HL-60 (cell line): Measurements from ENCODE around the gene CHD9.

ENCODE experiments used
- DNase-seq, 2 experiments: peaks; one replicate each; pipeline ENCODE4 v3.0.0-alpha.2; 2010 to 2020; ENCODE audit warnings: low read depth in 1 of 2, low spot score in 1 of 2
- H3K27ac ChIP-seq: fragments of 250-450 bp; sonication (Bioruptor Pico); replicated peaks from 2 replicates; pipeline ENCODE4 v1.5.1; 2020; ENCODE audit warnings: mild to moderate bottlenecking, moderate library complexity
- H3K27me3 ChIP-seq: fragments of 250-450 bp; sonication (Bioruptor Pico); 2 replicates; pipeline ENCODE4 v1.5.1; 2021; ENCODE audit warnings: mild to moderate bottlenecking, moderate library complexity; ENCODE audit not compliant: insufficient read depth, poor library complexity, severe bottlenecking
- H3K4me3 ChIP-seq: replicated peaks from 2 replicates; pipeline ENCODE4 v1.5.1; 2011; ENCODE audit warnings: mild to moderate bottlenecking, control low read depth, low read length; ENCODE audit not compliant: insufficient read depth
- GABPA ChIP-seq: IDR thresholded peaks from 2 replicates; pipeline ENCODE4 v1.6.1; 2012; ENCODE audit warnings: low read depth
- POLR2AphosphoS5 ChIP-seq: IDR thresholded peaks from 2 replicates; pipeline ENCODE4 v1.6.1; 2012; ENCODE audit warnings: low read depth
- SPI1 ChIP-seq: IDR thresholded peaks from 2 replicates; pipeline ENCODE4 v1.6.1; 2012; ENCODE audit warnings: low read depth, mild to moderate bottlenecking, borderline replicate concordance
- TF ChIP-seq, protein P1 (sequence below): IDR thresholded peaks from one replicate; pipeline ENCODE4 v1.5.1; 2011; ENCODE audit warnings: low read length, control low read depth, inconsistent platforms; ENCODE audit not compliant: insufficient read depth
- TF ChIP-seq, protein P2 (sequence below): IDR thresholded peaks from 2 replicates; pipeline ENCODE4 v1.6.1; 2012; ENCODE audit warnings: low read depth; ENCODE audit not compliant: insufficient replicate concordance

CHD9 gene

DNA sequence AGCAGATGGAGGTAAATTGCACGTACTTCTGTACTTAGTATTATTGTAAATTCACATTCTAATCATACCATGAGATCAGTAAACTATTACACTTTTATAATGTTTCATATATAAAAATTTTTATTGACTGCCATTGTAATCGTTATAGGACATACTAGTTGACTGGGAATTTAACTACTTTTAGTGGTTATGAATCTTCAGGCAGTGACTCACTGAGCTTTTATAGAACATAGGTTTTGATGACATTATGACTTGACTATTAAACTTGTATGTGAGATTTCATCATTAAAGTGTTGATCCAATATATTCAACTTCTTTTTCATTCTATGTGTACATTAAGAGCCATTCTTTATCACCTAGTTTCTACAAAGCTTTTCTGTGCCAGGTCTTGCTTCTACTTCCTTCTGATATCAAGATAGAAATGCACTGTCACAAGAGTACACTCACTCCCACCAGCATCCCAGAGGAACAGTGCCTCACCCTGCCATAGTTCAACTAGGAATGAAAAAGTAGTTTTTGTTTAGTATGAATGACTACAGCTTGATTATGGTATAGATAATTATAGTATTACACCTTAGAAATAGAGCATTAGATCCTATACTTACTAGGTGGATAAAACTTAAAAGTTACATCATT, 237.1 kb downstream of the CHD9 start:
- Histone ChIP-seq H3K27ac (no peak overlapping the region), H3K27me3 (no peaks in the 10 kb centered on the region), H3K4me3 (no peak overlapping the region)
- TF ChIP-seq GABPA (no peak), POLR2AphosphoS5 (no peak), SPI1 (no peak)
- TF ChIP-seq, protein P1, sequence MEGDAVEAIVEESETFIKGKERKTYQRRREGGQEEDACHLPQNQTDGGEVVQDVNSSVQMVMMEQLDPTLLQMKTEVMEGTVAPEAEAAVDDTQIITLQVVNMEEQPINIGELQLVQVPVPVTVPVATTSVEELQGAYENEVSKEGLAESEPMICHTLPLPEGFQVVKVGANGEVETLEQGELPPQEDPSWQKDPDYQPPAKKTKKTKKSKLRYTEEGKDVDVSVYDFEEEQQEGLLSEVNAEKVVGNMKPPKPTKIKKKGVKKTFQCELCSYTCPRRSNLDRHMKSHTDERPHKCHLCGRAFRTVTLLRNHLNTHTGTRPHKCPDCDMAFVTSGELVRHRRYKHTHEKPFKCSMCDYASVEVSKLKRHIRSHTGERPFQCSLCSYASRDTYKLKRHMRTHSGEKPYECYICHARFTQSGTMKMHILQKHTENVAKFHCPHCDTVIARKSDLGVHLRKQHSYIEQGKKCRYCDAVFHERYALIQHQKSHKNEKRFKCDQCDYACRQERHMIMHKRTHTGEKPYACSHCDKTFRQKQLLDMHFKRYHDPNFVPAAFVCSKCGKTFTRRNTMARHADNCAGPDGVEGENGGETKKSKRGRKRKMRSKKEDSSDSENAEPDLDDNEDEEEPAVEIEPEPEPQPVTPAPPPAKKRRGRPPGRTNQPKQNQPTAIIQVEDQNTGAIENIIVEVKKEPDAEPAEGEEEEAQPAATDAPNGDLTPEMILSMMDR = no peak
- TF ChIP-seq, protein P2, sequence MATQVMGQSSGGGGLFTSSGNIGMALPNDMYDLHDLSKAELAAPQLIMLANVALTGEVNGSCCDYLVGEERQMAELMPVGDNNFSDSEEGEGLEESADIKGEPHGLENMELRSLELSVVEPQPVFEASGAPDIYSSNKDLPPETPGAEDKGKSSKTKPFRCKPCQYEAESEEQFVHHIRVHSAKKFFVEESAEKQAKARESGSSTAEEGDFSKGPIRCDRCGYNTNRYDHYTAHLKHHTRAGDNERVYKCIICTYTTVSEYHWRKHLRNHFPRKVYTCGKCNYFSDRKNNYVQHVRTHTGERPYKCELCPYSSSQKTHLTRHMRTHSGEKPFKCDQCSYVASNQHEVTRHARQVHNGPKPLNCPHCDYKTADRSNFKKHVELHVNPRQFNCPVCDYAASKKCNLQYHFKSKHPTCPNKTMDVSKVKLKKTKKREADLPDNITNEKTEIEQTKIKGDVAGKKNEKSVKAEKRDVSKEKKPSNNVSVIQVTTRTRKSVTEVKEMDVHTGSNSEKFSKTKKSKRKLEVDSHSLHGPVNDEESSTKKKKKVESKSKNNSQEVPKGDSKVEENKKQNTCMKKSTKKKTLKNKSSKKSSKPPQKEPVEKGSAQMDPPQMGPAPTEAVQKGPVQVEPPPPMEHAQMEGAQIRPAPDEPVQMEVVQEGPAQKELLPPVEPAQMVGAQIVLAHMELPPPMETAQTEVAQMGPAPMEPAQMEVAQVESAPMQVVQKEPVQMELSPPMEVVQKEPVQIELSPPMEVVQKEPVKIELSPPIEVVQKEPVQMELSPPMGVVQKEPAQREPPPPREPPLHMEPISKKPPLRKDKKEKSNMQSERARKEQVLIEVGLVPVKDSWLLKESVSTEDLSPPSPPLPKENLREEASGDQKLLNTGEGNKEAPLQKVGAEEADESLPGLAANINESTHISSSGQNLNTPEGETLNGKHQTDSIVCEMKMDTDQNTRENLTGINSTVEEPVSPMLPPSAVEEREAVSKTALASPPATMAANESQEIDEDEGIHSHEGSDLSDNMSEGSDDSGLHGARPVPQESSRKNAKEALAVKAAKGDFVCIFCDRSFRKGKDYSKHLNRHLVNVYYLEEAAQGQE = no peak
- no peak for DNase-seq

DNA sequence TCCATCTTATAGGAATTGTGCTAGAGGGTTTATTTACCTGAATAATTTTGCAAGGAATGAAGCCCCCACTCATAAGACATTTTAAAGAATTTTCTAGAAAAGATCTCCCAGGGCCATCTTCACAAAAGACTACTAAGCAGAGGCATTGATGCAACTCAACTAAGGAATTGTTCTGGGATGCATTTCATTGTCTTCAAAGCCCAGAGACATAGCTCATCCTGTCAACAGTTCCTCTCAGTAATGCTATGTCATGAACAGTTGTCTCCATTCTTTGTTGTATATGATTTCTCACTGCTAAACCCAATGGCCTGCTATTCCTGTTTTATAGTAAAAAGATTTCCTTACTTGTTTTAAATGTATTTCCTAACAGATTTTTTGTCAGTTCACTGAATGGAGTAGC, 242.7 kb downstream of the CHD9 start:
- TF ChIP-seq, protein P1 = no peak
- TF ChIP-seq GABPA (no peak), POLR2AphosphoS5 (no peak), SPI1 (no peak)
- TF ChIP-seq, protein P2 = no peak
- DNase-seq = no peak
- Histone ChIP-seq H3K4me3 (no peak overlapping the region), H3K27me3 (no peaks in the 10 kb centered on the region), H3K27ac (no peak overlapping the region)

DNA sequence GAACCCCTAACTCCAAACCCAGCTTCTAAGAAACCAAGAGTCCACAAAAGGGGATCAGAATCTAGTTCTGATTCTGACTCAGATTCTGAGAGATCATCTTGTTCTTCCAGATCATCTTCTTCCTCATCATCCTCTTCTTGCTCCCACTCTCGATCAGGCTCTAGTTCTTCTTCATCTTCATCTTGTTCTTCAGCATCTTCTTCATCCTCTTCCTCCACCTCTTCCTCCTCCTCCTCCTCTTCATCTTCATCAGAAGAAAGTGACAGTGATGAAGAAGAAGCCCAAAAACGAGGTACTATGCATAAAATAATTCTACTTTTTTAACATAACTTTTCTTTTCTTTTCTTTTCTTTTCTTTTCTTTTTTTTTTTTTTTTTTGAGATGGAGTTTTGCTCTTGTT, 249.5 kb downstream of the CHD9 start:
- Histone ChIP-seq H3K4me3 (no peak overlapping the region), H3K27me3 (no peaks in the 10 kb centered on the region), H3K27ac (no peak overlapping the region)
- no peak for DNase-seq
- TF ChIP-seq, protein P1 = no peak
- TF ChIP-seq POLR2AphosphoS5 = no peak
- no peak for TF ChIP-seq SPI1
- no peak for TF ChIP-seq GABPA
- TF ChIP-seq, protein P2 = no peak
